OCI-M1 (cell line): ENCODE data around the gene SNRPD2.
"Not testable (repeated sequence)": the region's sequence is repeated elsewhere in the genome, so short reads cannot be mapped to it uniquely, and the experiment has no call there.

Experiments
- DNase-seq: peaks from one replicate; lab custom pipeline; 2025; lab: John Stamatoyannopoulos, UW

SNRPD2 gene

DNA sequence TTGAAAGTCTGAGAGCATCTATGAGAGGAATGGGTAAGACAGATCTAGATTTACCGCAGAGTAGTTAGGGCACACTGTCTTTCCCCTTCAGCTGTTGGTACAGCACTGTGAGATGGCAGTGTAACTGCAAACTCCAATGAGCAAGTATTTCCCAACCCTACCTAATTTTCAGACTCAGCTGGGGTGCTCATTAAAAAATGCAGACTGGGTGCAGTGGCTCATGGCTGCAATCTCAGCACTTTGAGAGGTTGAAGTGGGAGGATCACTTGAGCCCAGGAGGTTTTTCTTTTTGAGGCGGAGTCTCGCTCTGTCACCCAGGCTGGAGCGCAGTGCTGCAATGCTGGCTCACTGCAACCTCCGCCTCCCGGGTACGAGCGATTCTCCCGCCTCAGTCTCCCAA, 13.4 kb upstream of the SNRPD2 start:
- DNase-seq: no peak

DNA sequence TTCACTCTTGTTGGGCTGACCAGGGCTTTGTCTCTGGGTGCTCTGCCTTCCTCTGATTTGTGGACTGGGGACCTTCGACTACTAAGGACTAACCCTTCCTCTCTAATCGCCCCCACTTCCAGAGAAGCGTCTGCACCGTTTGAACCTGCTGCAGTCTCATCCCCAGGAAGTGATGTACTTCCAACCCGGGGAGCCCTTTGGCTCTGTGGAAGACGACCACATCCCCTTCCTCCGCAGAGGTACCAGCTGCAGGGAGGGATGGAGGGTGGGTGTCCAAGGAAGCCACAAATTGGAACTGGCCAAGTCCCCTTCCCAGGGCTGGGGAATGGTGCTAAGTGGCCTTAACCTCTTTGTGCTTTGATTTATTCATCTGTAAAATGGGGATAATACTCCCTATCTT, 9.9 kb upstream of the SNRPD2 start:
- no peak for DNase-seq

DNA sequence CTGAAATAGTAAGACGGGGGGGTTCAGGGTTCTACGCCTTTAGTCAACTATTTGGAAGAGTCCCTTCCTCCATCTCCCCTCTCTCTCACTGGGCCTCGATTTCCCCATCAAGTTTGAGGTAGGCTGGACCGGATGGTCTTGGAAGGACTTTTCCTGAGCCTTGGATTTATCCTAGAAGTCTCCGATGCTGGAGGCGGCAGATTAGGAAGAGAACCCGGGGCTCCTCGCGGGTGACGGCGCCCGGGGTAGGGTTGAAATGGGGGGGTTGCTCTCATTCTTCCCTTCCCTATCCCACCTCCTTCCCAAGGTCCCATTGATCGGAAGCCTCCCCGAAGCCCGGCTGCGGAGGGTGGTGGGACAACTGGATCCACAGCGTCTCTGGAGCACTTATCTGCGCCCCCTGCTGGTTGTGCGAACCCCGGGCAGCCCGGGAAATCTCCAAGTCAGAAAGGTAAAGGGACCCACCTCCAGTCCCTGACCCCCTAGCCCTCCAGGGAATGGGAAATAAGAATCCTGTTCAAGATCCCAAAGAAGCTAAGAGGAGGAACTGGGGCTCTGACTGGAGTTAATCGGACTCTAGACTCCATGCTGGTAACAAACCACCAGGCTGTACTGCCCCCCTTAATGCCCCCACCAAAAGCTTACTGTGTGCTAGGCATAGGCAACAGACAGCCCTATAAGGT, 1.5 kb upstream of the SNRPD2 start:
- peak; percentile 86 for DNase-seq

DNA sequence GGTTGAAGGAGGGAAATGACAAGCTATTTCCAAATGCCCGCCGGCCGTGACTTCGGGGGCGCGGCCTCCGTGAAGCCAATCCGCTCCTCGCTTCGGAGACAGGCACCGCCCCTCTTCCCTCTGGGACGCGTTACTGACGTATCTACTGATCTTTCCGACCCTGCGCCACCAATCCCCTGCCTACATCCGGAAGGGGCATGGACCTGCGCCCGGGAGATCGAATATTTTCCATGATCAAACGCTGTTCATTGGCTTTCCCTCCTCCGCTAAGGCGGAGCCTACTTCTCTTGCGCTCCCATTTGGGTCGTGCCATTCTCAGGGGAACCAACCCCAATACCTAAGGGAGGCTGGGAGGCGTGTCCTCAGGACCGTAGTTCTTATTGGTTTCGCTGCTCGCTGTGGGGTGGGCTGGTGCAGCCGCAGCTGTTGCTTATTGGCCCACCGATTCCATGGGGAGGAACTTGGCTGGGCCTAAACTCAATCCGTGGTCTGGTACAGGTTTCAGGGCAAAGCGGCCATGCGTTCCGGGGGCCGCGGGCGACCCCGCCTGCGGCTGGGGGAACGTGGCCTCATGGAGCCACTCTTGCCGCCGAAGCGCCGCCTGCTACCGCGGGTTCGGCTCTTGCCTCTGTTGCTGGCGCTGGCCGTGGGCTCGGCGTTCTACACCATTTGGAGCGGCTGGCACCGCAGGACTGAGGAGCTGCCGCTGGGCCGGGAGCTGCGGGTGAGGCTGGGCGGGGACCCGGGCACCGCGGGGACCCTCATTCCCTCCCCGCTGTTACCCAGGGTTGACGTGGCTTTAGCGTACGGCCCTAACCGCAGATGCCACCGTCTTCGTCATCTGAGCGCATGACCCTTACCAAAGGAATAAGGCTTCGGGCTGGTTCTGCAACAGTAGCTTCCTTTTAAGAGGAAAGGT, 693 bp upstream of the SNRPD2 start, which contains the start of gene QPCTL:
QPCTL (plus strand) TSS at position 480 of the 919 bp plus-strand sequence; CDS start at position 518, 38 bp downstream.
- DNase-seq: peak; percentile 100

DNA sequence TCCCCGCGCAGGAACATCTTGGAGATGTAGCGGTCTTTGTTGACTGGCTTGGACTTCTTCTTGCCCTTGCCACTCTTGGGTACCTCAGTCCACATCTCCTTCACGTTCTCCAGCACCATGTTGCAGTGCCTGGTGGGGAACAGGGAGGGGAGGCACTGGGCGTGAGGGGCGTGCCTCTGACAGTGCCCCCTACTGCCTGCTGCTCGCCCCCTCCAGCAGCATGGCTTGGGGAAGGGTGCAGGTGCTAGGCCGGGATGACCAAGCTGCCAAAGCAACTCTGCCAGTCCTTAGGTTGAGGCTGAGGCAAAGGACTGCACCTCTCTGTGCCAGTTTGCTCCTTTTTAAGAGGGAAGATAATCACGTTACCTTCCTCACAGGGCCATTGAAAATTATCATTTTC, 4.2 kb downstream of the SNRPD2 start:
- no peak for DNase-seq

DNA sequence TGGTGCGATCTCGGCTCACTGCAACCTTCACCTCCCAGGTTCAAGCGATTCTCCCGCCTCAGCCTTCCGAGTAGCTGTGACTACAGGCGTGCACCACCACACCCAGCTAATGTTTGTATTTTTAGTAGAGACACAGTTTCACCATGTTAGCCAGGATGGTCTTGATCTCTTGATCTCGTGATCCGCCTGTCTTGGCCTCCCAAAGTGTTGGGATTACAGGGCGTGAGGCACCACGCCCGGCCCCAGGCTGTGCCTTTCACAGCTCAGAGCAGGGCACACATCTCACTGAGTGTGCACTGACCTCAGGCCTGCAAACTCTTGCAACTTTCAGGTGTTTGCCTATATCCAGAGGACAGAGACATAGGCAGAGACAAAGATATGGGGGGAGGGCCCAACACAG, 6.7 kb downstream of the SNRPD2 start:
- not testable (repeated sequence) for DNase-seq

DNA sequence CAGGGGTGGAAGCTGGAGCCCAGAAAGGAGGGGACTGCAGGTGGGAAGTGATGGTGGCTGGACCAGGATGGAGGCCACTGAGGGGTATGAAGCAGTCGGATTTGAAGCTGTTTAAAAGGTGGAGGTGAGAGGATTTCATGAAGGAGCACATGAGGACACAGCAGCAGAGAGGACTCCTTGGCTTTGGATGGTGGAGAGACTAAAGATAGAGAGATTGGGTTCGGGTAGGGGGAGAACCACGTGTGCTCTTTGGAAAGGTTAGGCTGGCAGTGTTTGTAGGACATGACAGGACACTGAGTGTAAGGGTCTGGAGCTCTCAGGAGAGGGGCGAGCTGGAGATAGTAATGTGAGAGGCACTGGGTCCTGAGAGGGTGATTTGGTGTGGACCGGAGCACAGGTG, 8.8 kb downstream of the SNRPD2 start:
- no peak for DNase-seq

DNA sequence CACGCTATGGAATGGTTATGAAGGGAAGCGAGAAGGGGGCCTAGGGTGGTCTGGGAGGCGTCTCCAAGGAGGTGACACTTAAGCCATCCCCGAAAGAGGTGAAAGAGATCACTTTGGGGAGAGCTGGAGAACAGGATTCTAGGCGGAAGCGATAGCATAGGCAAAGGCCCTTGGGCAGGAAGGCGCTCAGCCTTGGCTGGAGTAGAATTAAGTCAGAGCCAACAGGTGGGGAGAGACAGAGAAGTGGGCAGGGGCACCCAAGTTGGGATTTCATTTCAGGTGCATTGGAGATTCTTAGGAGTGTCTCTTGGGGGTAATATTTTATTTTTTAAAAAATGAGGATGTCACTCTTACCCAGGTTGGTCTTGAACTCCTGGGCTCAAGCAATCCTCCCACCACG, 9.6 kb downstream of the SNRPD2 start:
- DNase-seq: no peak

DNA sequence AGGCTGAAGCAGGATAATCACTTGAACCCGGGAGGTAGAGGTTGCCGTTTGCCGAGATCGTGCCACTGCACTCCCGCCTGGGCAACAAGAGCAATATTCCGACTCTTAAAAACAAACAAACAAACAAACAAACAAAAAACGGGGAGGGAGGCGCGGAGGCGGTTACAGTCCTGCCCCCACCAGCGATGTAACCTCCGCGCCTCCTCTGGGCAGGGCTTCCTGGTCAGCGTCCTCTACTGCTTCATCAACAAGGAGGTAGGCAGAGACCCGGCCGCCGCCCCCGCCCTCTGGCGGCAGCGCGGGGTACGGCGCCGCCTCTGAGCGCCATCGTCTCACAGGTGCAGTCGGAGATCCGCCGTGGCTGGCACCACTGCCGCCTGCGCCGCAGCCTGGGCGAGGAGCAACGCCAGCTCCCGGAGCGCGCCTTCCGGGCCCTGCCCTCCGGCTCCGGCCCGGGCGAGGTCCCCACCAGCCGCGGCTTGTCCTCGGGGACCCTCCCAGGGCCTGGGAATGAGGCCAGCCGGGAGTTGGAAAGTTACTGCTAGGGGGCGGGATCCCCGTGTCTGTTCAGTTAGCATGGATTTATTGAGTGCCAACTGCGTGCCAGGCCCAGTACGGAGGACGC, 10.2 kb downstream of the SNRPD2 start:
- peak; percentile 94 for DNase-seq

DNA sequence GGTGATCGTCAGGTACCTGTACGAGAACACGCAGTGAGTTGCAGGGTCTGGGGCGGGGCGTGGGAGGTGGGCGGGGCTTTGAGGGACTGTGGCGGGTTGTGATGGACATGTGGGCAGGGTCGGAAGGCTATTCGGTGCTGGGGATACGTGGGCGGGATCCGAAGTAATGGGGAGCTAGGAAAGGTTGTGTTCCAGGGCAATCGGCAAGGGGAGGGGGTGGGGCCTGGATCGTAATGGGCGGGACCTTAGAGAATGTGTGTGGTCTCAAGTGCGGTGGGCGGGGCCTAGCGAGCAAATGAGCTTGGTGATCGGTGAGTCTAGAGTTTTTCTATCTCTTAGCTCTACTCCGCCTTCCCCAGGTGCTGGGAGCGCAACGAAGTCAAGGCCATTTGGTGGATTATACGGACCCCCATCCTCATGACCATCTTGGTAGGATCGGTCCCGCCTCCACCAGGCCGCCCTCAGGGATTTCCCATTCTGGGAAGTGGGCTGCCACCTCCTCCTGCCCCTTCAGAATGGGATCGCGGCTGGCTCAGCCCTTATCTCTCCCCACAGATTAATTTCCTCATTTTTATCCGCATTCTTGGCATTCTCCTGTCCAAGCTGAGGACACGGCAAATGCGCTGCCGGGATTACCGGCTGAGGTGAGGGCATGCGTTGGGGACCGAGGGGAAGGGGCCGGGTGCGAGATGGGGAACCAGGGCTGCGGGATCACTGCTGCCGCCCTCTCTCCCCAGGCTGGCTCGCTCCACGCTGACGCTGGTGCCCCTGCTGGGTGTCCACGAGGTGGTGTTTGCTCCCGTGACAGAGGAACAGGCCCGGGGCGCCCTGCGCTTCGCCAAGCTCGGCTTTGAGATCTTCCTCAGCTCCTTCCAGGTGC, 14.2 kb downstream of the SNRPD2 start:
- peak; percentile 95 for DNase-seq

DNA sequence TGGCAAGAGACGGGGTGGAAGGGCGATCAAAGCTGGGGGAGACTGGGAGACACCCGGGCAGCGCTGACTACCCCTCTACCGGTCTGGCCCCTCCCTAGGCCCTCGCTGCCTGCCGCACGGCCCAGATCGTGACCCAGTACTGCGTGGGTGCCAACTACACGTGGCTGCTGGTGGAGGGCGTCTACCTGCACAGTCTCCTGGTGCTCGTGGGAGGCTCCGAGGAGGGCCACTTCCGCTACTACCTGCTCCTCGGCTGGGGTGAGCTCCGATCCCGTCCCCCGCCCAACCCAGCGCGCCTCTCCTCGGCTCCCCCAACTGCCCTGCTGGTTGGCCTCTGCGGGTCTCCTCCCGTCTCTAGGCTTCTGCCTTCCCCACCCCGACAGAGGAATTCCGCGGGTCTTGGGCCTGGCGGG, 14.9 kb downstream of the SNRPD2 start:
- peak; percentile 48 for DNase-seq

DNA sequence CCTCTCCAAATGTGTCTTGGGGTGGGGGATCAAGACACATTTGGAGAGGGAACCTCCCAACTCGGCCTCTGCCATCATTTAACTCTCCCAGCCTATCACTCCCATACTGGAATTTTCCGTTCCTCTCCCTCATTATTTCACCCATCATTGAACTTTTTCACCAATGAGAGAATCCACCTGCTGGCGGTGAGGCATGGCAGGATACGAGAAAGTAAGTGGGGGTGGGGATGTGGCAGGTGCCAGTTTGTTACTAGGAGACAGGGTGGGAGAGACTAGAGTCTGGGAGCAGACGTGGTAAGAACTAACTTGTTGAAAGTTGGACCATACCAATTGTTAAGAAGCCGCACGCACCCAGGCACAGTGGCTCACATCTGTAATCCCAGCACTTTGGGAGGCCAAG, 16.8 kb downstream of the SNRPD2 start:
- DNase-seq: no peak

DNA sequence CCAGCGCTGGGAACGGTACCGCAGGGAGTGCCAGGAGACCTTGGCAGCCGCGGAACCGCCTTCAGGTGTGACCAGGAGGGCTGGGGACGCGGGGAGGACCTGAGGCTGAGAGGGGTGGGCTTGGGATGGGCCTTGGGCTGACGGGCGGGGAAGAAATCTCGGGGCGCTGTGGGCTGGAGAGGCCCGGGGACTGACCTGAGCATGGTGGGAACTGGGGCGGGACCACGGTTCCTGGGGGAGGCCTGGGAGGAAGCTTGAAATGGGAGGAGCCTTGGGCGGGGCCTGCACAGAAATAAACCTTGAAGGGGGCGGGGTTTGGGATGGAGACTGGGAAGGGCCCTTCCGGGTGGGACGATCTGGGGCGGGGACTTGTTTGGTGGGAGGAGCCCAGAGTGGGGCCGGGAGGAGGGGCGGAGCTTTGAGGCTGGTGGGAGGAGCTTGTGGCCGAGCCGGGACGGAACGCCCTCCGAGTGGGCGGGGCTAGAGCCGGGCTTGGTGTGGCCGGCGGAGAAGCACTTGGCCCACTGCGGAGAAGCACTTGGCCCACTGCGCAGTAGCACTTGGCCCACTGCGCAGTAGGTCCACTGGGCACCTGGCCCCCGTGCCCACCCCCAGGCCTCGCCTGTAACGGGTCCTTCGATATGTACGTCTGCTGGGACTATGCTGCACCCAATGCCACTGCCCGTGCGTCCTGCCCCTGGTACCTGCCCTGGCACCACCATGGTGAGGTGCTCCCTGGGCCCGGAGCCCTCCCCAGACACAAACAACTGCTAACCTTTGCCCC, 20.9 kb downstream of the SNRPD2 start:
- DNase-seq: peak; percentile 96

DNA sequence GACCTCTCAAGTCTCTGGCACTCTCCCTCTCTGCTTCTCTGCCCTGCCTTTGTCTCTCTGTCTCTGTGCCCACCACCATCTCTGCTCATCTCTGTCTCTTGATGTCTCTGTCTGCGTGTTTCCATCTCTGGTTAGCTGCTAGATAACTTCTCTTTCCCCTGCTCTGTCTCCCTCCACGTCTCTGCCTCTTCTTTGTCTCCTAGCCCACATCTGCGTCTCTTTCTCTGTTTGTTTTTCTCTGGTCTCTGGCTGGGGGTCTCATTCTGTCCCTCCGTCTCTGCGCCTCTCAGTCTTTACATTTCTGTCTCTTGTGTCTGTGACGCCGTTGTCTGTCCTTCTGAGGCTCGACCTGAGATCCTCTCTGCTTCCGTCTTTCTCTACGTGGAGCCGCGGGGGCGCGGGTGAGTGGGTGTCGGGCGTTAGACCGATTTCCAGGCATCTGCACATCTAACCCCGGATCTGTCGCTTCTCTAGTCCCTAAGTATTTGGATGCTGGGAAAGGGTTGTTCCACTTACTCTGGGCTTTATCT, 23.3 kb downstream of the SNRPD2 start:
- DNase-seq: no peak

DNA sequence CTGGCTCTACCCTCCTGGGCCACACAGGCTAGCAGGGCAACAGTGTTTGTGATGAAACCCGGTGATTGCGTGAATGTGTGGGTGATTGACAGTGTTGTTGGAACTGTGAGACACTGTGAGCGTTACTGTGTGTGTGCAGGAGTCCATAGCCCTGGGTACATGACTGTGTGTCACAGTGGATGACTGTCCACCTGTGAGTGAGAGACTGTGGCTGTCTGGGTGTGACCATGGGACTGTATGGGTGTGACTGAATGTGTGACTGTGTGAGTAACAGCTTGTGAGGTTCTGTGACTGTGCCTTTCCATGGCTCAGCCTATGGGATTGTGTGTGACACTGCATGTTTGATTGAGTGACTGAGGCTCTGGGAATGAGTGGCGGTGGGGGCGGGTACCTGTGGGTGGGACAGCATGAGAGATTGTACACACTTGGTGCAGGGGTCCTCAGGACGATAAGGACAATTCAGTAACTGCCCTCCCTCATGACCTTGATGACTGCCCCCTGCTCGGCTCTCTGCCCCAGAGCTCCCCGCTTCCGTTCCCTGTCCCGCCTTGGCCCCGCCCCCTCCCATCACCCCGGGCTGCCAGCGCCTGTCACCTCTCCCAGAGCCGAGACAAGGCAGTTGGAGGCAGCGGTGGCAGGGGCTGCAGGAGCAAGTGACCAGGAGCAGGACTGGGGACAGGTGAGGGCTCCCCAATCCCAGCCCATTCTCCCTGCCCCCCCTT, 24.0 kb downstream of the SNRPD2 start, which contains the start of gene GIPR:
GIPR (plus strand) TSS at position 602 of the 722 bp plus-strand sequence. CDS start 1,300 bp downstream, outside the sequence.
- peak; percentile 77 for DNase-seq

DNA sequence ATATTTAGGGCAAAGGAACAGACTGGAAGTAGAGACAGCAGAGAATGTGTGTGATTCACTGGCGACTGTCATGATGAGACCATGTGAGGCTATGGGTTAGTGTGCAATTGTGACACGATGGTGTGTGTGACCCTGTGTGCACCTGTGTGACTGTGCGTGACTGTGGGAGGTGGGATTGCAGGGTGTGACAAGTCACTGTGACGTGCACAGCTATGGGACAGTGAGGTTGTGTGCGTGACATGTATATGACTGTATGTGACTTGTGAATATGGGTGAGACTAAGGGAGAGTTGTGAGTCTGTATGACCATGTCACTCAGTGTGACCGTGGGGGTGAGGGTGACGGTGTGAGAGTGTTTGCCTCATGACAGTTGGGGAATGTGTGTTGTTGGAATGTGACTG, 27.2 kb downstream of the SNRPD2 start:
- DNase-seq: no peak

DNA sequence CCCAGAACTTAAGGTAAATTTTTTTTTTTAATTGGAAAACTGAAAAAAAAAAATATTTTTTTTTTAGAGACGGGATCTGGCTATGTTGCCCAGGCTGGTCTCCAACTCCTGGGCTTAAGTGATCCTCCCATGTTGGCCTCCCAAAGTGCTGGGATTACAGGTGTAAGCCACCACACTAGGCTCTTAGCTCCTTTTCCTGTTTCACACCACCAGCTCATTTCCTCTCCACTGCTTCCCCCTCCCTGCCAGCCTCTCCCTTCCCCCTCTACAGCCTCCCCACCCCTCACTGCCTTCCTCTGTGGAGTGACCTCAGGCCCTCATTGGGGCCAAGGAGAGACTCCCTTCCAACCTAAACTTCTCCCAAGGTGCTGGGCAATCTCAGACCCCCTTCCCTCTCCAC, 28.0 kb downstream of the SNRPD2 start:
- DNase-seq: no peak

DNA sequence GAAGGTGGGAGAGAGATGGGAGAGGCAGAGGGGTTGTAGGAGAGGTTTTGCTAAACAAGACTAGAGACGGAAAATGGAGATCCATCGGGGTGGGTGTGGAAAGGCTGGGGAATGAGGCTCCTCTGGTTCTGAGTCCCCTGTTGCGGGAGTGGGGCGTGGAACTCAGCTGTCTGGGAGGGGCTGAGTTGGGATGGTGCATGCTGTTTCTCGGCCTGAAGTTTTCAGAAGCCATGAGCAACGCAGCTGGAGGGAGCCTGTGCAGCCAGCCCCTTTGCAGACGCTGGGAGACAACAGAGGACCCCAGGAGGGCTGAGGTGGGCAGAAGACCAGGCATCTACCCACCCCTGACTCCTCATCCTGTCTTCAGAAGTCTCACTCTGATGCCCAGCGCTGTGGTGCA, 31.1 kb downstream of the SNRPD2 start:
- no peak for DNase-seq

DNA sequence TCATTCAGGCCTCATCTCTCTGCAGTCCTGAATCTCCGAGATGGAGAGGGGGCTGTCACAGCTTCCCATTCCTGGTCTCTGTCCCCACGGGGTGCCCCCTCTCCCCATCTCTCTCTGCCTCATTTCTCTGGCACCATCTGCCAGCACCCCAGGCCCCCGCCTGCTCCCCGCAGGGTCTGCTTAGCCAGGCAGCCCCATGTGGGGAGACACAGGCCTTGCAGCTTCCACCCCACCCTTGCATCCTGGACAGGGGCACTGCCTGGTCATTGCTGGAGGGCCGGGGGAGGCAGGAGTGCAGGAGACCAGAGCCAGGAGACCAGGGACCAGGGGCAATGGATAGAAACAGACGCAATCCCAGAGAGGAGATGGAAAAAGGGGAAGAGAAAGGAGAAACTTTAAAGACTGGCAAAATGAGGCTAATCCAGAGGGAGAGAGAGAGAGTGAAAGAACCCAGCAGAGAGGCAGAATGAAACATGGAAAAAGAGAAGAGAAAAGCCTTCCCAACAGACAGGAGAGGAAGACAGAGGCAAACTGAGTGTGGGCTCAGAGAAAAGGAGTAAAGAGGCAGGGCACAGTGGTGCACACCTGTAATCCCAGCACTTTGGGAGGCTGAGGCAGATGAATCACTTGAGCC, 32.5 kb downstream of the SNRPD2 start:
- no peak for DNase-seq
